Memory B cell (primary cell): ENCODE measurements around the gene SIGLEC7.
"Not testable (repeated sequence)": the region's sequence is repeated elsewhere in the genome, so short reads cannot be mapped to it uniquely, and the experiment has no call there.

Experiments used
- ATAC-seq: fragments of 150-1000 bp; cut with Tn5 transposase; 2 replicates; pipeline ENCODE4 v1.10.0; 2021; ENCODE audit warnings: low read depth, mild to moderate bottlenecking, moderate library complexity
- DNase-seq, 2 donors: peaks; one replicate each; pipeline ENCODE4 v3.0.0; 2022; ENCODE audit warnings: low spot score in 2 of 2
- H3K27ac Mint-ChIP-seq: one replicate; pipeline ENCODE4 v1.8.0; 2022; ENCODE audit warnings: mild to moderate bottlenecking, moderate library complexity, mixed read lengths
- H3K27me3 Mint-ChIP-seq: one replicate; pipeline ENCODE4 v1.8.0; 2022; ENCODE audit warnings: mixed read lengths
- H3K36me3 Mint-ChIP-seq: one replicate; pipeline ENCODE4 v1.8.0; 2022; ENCODE audit warnings: mild to moderate bottlenecking, mixed read lengths
- H3K4me1 Mint-ChIP-seq: one replicate; pipeline ENCODE4 v1.8.0; 2022; ENCODE audit warnings: mixed read lengths
- H3K4me3 Mint-ChIP-seq: one replicate; pipeline ENCODE4 v1.8.0; 2022; ENCODE audit warnings: mild to moderate bottlenecking, moderate library complexity, mixed read lengths
- H3K9me3 Mint-ChIP-seq: one replicate; pipeline ENCODE4 v1.8.0; 2022; ENCODE audit warnings: mixed read lengths

The SIGLEC7 gene

DNA sequence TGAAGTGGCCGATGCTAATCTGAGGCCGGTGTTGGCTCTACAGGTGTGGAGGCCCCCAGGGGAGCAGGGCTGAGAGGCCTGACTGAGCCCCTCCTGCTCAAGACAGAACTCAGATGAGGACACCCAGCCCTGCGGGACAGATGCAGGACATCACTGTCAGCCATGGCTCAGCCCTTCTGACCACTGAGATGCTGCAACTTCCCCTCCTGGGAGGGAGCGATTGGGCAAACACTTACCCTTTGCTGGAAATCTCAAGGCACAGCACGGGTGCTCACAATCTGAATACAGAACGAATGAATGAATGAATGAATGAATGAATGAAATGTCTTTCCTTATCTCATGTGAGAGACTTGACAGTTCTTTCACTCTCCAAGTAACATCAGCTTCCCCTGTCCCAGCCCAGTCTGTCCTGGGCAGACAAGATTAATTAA lies 3.5 kb upstream of the SIGLEC7 start:
- Mint-ChIP-seq H3K9me3 (no peaks in the 10 kb centered on the region), H3K27ac (no peak overlapping the region), H3K36me3 (no peaks in the 10 kb centered on the region), H3K4me3 (no peak overlapping the region), H3K4me1 (peaks cover 5% of the 10 kb centered on the region), H3K27me3 (peaks cover 19% of the 10 kb centered on the region)
- ATAC-seq = no peak
- DNase-seq = no peak

DNA sequence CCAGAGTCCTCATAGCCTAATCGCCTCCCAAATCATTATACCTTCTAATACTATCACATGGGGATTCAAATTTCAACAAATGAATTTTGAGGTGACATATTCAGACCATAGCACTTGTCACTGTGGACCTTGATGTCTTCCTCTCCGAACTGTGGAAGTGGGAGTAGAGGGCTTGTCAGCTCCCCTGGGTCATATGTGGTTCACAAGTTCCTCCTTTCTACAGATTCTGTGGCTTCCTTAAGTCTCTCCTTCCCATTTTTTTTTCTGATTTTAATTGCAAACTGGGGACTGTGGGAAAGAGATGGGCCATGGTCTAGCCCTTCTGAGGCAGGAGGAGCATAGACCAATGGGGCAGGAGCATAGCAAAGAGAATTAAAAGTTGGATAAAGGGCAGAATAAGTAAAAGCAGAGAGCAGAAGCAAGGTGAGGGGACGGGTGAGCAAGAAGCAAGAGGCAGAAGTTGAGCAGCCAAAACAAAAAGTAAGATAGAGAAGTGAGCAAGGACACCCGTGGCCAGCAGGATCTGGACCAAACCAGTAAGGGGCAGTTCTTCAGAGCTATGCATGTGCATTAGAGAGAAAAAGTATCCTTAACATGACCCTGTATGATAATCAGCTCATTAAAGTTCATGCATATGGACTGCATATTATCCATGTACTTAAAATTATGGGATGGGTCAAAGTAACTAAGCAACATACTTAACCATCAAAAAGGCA lies 2.6 kb upstream of the SIGLEC7 start:
- ATAC-seq (no peak), DNase-seq (no peak)
- Mint-ChIP-seq H3K27ac (no peak overlapping the region), H3K9me3 (no peaks in the 10 kb centered on the region), H3K4me3 (no peak overlapping the region), H3K27me3 (peaks cover 21% of the 10 kb centered on the region), H3K4me1 (peaks cover 5% of the 10 kb centered on the region), H3K36me3 (no peaks in the 10 kb centered on the region)

DNA sequence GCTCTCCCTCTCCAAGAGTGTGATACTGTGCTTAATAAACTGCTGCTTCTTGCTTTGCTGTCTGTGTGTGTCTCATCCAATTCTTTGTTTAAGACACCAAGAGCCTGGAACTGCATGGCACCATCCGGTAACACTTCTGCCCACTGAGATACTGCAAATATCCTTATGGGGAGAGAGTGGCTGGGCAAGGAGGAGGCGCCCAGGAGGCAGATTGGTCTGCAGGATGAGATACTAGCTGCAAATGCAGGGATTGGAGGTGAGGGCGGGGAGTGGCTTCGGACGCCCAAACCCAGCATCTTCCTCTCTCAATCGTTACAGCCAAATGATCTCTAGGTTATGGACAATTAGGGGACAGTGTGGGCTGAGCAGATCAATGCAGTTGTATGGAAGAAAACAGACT lies 1.7 kb upstream of the SIGLEC7 start:
- no peak for ATAC-seq
- Mint-ChIP-seq H3K4me1 (peaks cover 5% of the 10 kb centered on the region), H3K27me3 (peaks cover 24% of the 10 kb centered on the region), H3K9me3 (no peaks in the 10 kb centered on the region), H3K4me3 (no peak overlapping the region), H3K27ac (no peak overlapping the region), H3K36me3 (no peaks in the 10 kb centered on the region)
- no peak for DNase-seq

DNA sequence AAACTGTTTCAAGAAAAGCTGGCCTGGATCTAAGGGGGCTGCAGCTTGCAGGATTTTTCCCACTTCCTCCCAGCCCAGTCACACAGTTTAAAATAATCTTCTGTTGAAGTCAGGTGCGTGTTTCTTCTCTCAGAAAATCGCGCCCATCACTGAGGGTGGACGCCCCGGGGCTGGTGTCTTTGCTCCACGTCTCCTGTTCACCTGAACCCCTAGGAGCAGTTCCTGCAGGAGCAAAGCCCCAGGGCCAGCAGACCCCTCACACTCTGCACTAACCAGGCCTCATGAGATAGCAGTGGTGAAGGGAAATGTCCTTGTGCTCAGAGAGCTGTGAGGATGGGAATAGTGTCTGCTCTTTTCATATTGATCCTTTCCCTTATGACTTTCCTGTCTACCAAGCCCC lies 920 bp upstream of the SIGLEC7 start:
- Mint-ChIP-seq H3K27me3 (peaks cover 27% of the 10 kb centered on the region), H3K27ac (no peak overlapping the region), H3K4me3 (no peak overlapping the region), H3K9me3 (no peaks in the 10 kb centered on the region), H3K4me1 (peaks cover 5% of the 10 kb centered on the region), H3K36me3 (no peaks in the 10 kb centered on the region)
- DNase-seq (no peak), ATAC-seq (no peak)

DNA sequence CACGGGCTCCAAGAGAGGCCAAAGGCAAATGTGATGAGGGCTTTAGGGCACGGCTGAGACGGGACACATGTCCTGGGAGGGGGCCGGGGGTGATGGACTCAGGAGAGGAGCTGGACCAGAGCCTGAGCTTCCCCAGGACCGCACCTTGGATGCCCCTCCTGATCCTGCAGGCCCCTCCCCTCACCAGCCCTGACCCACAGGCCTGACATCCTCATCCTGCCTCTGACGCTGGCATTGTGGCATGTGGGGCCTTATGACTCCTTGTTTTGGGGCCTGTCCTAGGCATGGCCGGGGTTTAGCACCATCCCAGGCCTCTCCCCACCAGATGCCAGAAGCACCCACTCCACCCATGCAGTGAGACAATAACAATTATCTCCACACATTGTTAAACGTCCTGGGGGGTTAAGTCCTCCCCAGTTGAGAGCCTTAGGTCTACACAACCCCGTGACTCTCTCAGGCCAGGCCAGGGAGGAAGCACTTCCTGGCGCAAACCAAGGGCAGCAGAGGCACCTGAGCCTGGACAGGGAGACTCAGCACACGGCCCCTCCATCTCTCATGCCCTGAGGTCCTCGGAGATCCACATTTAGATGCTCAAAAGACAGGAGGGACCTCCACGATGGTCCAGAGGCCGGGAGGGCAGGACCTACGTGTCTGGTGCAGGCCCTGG lies 841 bp downstream of the SIGLEC7 start:
- not testable (repeated sequence) for H3K9me3 Mint-ChIP-seq, H3K4me1 Mint-ChIP-seq, ATAC-seq

DNA sequence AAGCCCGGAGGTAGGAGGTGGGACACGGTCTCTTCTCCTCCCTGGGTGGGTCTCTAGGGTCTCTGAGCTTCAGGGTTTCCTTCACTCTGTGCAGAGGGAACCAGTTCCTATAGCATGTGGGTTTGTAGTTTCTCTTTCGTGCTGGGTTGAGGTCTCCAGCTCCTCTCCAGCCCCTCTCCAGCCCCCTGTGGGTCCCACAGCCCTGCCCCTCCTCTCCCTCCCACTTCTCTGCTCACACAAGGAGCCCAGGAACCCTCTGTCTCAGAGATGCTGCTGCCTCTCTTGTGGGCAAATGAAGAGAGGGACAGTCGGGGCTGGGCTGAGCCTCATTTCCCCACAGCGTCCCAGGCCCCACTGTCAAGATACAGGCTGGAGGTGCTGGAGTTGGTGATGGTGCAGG lies 1.4 kb downstream of the SIGLEC7 start:
- H3K9me3 Mint-ChIP-seq = no peaks in the 10 kb centered on the region
- H3K4me1 Mint-ChIP-seq = peaks cover 5% of the 10 kb centered on the region
- peaks cover 19% of the 10 kb centered on the region for H3K27me3 Mint-ChIP-seq
- no peak for DNase-seq
- no peak overlapping the region for H3K27ac Mint-ChIP-seq
- no peaks in the 10 kb centered on the region for H3K36me3 Mint-ChIP-seq
- H3K4me3 Mint-ChIP-seq = no peak overlapping the region
- ATAC-seq = no peak

More for the DNA sequence above, 841 bp downstream of the SIGLEC7 start:
- not testable (repeated sequence) for H3K36me3 Mint-ChIP-seq, H3K4me3 Mint-ChIP-seq, DNase-seq, H3K27ac Mint-ChIP-seq
- H3K27me3 Mint-ChIP-seq = peaks cover 19% of the 10 kb centered on the region

DNA sequence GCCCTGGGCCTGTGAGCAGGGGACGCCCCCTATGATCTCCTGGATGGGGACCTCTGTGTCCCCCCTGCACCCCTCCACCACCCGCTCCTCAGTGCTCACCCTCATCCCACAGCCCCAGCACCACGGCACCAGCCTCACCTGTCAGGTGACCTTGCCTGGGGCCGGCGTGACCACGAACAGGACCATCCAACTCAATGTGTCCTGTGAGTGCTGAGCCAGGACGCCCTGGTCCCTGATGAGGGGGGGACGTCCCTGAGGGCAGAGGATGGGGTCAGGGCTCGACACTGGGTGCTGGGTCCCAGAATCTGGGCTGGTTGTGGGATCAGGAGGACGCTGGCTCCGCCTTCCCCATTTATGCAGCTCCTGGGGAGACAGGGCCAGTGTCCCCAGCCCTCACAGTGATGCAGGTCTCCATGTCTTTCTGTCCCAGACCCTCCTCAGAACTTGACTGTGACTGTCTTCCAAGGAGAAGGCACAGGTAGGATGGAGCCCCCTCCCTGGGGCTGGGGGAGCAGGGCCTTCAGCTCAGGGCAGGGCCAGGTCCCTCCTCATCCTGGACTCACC lies 2.5 kb downstream of the SIGLEC7 start:
- H3K9me3 Mint-ChIP-seq = no peaks in the 10 kb centered on the region
- no peaks in the 10 kb centered on the region for H3K36me3 Mint-ChIP-seq
- H3K27me3 Mint-ChIP-seq = peaks cover 16% of the 10 kb centered on the region
- H3K4me3 Mint-ChIP-seq = no peak overlapping the region
- H3K27ac Mint-ChIP-seq = no peak overlapping the region
- ATAC-seq (no peak), DNase-seq (no peak)
- H3K4me1 Mint-ChIP-seq = peaks cover 1% of the 10 kb centered on the region

DNA sequence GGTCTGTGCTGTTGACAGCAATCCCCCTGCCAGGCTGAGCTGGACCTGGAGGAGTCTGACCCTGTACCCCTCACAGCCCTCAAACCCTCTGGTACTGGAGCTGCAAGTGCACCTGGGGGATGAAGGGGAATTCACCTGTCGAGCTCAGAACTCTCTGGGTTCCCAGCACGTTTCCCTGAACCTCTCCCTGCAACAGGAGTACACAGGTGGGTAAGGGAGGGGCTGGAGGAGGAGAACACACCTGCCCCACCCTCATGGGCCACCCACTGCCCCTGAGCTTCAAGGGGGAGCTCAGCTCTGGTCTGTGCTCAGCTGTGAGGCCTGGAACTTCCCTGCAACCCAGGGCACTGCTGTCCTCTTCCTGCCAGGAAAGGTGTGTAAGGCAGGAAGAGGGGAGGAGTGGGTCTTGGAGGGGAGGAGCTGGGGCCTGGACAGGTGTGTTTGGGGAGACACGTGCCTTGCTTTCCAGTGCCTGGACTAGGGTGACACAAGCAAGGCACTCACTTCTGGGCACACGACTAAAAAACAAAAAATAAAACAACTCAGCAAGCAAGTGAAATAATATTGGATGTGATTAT lies 3.9 kb downstream of the SIGLEC7 start:
- H3K27ac Mint-ChIP-seq = no peak overlapping the region
- no peaks in the 10 kb centered on the region for H3K4me1 Mint-ChIP-seq
- peaks cover 15% of the 10 kb centered on the region for H3K27me3 Mint-ChIP-seq

DNA sequence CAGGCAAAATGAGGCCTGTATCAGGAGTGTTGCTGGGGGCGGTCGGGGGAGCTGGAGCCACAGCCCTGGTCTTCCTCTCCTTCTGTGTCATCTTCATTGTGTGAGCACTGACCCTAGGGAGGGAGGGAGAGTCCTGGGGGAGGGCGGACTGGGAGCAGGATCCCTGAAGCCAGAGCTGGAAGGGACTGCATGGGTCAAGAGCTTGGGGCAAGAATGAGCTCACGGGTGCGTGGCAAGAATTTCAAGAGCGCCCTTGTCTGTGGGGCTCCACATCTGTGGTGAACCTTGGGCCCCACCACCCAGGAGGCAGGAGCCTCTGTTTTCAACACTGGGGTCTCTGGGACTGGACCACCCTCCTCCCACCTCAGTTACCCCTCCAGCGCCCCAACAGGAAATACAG lies 4.7 kb downstream of the SIGLEC7 start:
- no peaks in the 10 kb centered on the region for H3K36me3 Mint-ChIP-seq
- ATAC-seq (no peak), DNase-seq (no peak)
- no peak overlapping the region for H3K27ac Mint-ChIP-seq
- H3K27me3 Mint-ChIP-seq = peaks cover 18% of the 10 kb centered on the region
- H3K9me3 Mint-ChIP-seq = no peaks in the 10 kb centered on the region
- H3K4me1 Mint-ChIP-seq = no peaks in the 10 kb centered on the region
- no peak overlapping the region for H3K4me3 Mint-ChIP-seq

More for the DNA sequence above, 3.9 kb downstream of the SIGLEC7 start:
- H3K36me3 Mint-ChIP-seq = no peaks in the 10 kb centered on the region
- DNase-seq (no peak), ATAC-seq (no peak)
- H3K9me3 Mint-ChIP-seq = no peaks in the 10 kb centered on the region
- H3K4me3 Mint-ChIP-seq = no peak overlapping the region

DNA sequence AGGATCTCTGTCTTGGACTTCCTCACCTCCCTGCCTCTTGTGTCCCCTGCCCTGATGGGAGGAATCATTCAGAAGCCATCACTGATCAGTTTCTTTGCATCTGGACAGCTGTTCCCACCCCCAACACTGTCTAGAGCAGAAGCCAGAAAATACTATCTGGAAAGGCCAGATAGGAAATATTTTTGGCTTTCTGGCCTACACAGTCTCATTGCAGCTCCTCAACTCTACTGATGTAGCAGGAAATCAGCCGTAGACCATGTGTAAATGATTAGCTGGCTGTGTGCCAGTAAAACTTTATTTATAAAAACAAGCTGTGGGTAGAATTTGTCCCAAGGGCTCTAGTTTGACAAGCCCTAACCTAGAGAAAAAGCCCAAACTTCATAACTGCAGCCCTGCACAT lies 5.6 kb downstream of the SIGLEC7 start:
- no peak overlapping the region for H3K27ac Mint-ChIP-seq
- no peak for ATAC-seq
- H3K36me3 Mint-ChIP-seq = no peaks in the 10 kb centered on the region
- no peaks in the 10 kb centered on the region for H3K4me1 Mint-ChIP-seq
- no peak overlapping the region for H3K4me3 Mint-ChIP-seq
- H3K9me3 Mint-ChIP-seq = no peaks in the 10 kb centered on the region
- H3K27me3 Mint-ChIP-seq = peaks cover 22% of the 10 kb centered on the region
- DNase-seq = no peak

DNA sequence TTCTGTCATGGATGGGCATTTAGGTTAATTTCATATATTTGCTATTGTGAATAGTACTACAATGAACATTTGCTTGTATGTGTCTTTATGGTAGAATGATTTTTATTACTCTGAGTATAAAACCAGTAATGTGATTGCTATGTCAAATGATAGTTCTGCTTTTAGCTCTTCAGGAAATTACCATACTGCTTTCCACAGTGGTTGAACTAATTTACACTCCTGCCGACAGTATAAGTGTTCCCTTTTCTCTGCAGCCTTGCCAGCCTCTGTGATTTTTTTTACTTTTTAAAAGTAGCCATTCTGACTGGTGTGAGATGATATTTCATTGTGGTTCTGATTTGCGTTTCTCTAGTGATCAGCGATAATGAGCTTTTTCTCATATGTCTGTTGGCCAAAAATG lies 6.5 kb downstream of the SIGLEC7 start:
- no peaks in the 10 kb centered on the region for H3K9me3 Mint-ChIP-seq
- no peaks in the 10 kb centered on the region for H3K4me1 Mint-ChIP-seq
- peaks cover 27% of the 10 kb centered on the region for H3K27me3 Mint-ChIP-seq
- H3K36me3 Mint-ChIP-seq = no peaks in the 10 kb centered on the region
- no peak overlapping the region for H3K27ac Mint-ChIP-seq
- H3K4me3 Mint-ChIP-seq = no peak overlapping the region
- DNase-seq (no peak), ATAC-seq (no peak)

DNA sequence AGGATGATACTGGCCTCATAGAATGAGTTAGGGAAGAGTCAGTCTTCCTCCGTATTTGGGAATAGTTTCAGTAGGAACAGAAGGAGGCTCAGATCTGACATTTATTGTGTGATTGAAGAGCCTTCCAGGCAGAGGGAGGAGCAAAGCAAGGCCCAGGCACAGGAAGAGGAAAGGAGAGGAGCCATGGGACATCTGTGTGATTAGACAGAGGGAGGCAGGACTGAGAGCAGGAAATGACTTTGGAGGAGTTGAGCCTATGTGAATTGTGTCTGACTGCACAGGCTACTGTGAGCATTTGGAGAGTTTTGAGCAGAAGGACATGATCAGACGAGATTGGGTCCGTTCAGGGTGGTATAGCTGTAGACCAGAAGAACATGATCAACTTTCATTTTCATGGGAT lies 8.5 kb downstream of the SIGLEC7 start:
- no peak for DNase-seq
- Mint-ChIP-seq H3K9me3 (no peaks in the 10 kb centered on the region), H3K27ac (no peak overlapping the region), H3K27me3 (peaks cover 25% of the 10 kb centered on the region), H3K36me3 (no peaks in the 10 kb centered on the region), H3K4me3 (no peak overlapping the region), H3K4me1 (no peaks in the 10 kb centered on the region)
- no peak for ATAC-seq

DNA sequence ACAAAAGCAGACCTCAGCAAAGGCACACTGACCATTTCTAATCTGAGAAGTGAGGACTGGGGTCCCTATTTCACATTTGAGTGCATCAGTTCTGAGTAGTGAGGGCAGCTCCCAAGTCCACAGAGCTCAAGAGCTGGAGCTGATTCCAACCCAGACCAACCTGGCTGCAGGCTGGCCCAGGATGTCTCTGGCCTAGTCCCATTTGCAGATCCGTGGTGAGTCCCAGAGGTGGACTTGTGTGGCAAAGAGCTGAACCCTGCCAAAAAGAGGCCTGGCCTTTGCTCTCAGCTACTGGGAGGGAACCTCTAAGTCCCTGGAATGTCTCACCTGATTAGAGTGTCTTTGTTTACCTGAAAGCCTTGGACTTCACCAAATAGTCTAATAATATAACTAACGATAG lies 14.6 kb downstream of the SIGLEC7 start:
- peaks cover 27% of the 10 kb centered on the region for H3K27me3 Mint-ChIP-seq
- no peak overlapping the region for H3K27ac Mint-ChIP-seq
- no peaks in the 10 kb centered on the region for H3K36me3 Mint-ChIP-seq
- H3K9me3 Mint-ChIP-seq = no peaks in the 10 kb centered on the region
- no peaks in the 10 kb centered on the region for H3K4me1 Mint-ChIP-seq
- ATAC-seq (no peak), DNase-seq (no peak)
- H3K4me3 Mint-ChIP-seq = no peak overlapping the region

DNA sequence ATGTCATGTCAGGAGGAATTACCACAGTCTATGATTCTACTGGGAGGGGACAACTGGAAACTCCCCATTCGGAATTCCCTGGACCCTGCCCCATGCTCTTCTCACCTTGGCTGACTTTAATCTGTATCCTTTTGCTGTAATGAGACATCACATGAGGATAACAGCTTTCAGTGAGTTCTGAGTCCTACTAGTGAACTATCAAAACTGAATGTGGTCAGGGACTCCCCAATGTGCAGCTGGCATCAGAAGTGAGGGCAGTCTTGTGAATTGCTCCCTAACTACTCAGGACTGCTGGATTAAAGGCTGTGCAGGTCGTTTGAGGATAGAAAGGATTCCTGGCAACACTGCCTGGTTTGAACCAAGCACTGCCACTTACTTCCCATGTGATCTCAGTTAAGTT lies 15.2 kb downstream of the SIGLEC7 start:
- Mint-ChIP-seq H3K36me3 (no peaks in the 10 kb centered on the region), H3K4me3 (no peak overlapping the region), H3K27ac (no peak overlapping the region), H3K27me3 (peaks cover 26% of the 10 kb centered on the region), H3K4me1 (no peaks in the 10 kb centered on the region), H3K9me3 (no peaks in the 10 kb centered on the region)
- ATAC-seq (no peak), DNase-seq (no peak)
